HG03097 (cell line): ENCODE measurements around the gene GPATCH3.
A peak's percentile ranks its signal among the peaks of the same experiment; 100 is the strongest.
"Not testable (repeated sequence)": the region's sequence is repeated elsewhere in the genome, so short reads cannot be mapped to it uniquely, and the experiment has no call there.

Source experiments
- ATAC-seq: cut with Tn5 transposase; IDR thresholded peaks from one replicate; pipeline ENCODE4 v1.9.1; 2021; ENCODE audit not compliant: unreplicated experiment, low FRiP score

The GPATCH3 gene

GRCh38 chr1:26913754-26914619 is 13.7 kb upstream of the GPATCH3 start, which contains the start of gene NR0B2:
Gene NR0B2, minus strand, starts transcription at chr1:26913975. Its CDS starts 35 bp downstream, at chr1:26913940.
- no peak for ATAC-seq

- ATAC-seq, result no peak
These were observed 13.1 kb upstream of the GPATCH3 start for GRCh38 chr1:26913389-26913753.

- ATAC-seq, result no peak
These were observed 11.9 kb upstream of the GPATCH3 start for GRCh38 chr1:26912147-26912490.

GRCh38 chr1:26911399-26912146 is 11.3 kb upstream of the GPATCH3 start:
- no peak for ATAC-seq

- no peak for ATAC-seq
These were observed 10.3 kb upstream of the GPATCH3 start for GRCh38 chr1:26910343-26911160.

GRCh38 chr1:26909951-26910342 is 9.7 kb upstream of the GPATCH3 start:
- no peak for ATAC-seq

GRCh38 chr1:26907071-26907917 is 7.0 kb upstream of the GPATCH3 start:
- no peak for ATAC-seq

DNA sequence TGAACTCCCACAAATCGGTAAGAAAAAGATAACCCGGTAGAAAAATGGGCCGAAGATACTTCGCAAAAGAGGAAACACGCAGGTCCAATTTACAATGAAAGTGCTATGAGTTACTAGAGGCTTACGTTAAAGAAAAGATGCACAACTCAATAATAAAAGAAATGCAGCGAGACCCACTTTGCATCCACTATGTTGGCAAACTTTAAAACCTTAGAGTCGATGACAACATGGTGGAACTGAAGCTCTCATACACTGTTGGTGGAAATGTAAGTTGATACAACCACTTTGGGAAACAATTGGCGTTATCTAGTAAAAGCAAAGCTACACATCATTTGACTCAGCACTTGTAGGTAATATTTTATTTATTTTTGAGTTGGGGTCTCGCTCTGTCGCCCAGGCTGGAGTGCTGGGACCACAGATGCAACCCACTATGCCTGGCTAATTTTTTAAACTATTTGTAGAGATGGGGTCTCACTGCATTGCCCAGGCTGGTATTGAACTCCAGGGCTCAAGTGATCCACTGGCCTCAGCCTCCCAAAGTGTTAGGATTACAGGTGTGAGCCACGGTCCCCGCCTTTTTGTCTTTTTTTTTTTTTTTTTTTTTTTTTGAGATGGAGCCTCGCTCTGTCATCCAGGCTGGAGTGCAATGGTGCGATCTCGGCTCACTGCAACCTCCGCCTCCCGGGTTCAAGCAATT is 696 bp upstream of the GPATCH3 start:
- no peak for ATAC-seq

DNA sequence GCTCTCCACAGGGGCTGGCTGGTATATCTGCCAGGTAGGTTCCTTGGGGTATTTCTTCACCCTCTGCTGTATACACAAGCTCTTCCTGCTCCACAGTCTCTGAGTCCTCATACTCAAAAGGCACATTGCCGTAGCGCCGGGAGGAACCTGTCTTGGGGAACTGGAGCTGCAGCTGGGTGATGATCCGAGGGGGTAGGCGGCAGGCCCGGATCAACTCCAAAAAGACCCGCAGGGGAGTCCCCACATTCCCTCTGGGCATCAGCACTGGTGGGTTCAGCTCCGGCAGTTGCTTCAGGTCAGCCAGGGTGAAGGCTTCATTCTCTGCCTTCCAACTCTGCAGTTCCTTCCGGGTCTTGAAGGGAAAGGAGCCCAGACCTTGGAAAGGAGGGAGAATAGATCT is 2.9 kb downstream of the GPATCH3 start:
- no peak for ATAC-seq

DNA sequence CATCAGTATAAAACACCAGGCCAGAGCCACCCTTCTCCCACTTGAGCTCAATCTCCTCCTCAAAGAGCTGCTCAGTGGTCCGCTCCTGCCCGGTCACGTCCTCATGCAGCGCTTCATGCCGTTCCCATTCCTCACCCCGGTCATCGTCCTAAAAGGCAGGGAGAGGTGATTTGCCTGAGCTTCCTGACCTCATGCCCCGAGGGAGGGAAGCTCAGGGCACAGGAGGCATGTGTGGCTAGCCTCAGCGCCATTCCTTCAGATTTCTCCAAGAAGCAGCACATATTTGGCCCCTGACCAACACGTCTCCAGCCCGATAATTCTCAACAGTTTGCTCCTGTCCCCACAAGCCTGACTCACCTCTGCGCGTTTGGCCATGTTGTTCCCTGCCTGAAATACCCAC is 6.0 kb downstream of the GPATCH3 start:
- no peak for ATAC-seq

- peak; percentile 26 for ATAC-seq
These were observed 9.8 kb downstream of the GPATCH3 start for GRCh38 chr1:26890467-26890796.

GRCh38 chr1:26889551-26890466 is 10.5 kb downstream of the GPATCH3 start, which contains the start of gene GPN2:
Gene GPN2, minus strand, starts transcription at chr1:26890283. Its CDS starts 187 bp downstream, at chr1:26890096.
- ATAC-seq, result peak; percentile 69

GRCh38 chr1:26888231-26888630 is 12.0 kb downstream of the GPATCH3 start:
- ATAC-seq, result no peak

DNA sequence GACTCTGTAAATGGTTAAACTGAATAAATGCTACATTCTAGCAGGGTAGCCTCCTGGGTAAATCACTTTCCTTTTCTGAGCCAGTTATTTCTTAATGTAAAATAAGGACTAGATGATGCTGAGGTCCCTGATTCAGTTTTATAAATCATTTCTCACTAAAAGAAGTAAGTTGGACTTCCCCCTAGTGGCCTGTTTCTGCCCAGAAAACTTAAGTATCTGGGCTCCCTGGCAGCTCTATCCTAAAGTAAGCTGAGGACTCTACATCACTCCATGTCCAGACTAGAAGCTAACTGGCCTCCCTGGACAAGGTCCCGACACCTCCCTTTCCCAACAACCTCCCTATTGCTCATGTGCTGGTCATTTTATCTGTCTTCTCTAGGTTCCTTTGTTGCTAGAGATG is 13.1 kb downstream of the GPATCH3 start:
- no peak for ATAC-seq

- no peak for ATAC-seq
These were observed 17.4 kb downstream of the GPATCH3 start for GRCh38 chr1:26882696-26883463.

GRCh38 chr1:26881611-26882010 is 18.7 kb downstream of the GPATCH3 start:
- not testable (repeated sequence) for ATAC-seq

DNA sequence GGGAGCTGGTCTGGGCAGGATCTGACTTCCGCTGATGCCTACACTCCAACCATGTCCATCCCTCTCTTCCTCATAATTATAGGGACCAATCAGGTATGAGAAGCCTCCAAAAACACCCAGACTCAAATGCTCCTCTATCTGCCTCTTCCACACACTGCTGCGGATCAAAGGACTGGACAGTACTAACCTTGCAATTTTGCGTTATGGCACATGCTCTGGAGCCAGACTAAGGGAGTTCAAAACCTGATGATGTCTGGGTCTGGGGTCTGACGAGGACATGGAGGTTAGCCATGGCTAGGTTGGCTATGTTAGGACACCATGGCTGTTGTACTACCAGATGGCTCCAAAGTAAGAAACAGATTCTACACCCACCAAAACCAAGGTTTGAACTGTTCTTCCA is 20.5 kb downstream of the GPATCH3 start:
- ATAC-seq, result no peak

GRCh38 chr1:26877326-26877725 is 22.9 kb downstream of the GPATCH3 start:
- no peak for ATAC-seq
